HEK293T (cell line): ENCODE results near the gene ACTR8.

Experiments used
- CTCF ChIA-PET: fragments of 350-600 bp; formaldehyde crosslinking; extraction: SDS; loops from one replicate; lab custom pipeline; 2021; ENCODE audit warnings: antibody characterized with exemption, inconsistent platforms; lab: Yijun Ruan, JAX
- POLR2A ChIA-PET: fragments of 350-600 bp; formaldehyde crosslinking; extraction: SDS; loops from one replicate; lab custom pipeline; 2020; ENCODE audit warnings: antibody characterized with exemption, inconsistent platforms; lab: Yijun Ruan, JAX
- DNase-seq: peaks from one replicate; pipeline ENCODE4 v3.0.0; 2012; ENCODE audit warnings: mixed read lengths; ENCODE audit errors: extremely low spot score
- ARNT ChIP-seq: fragments of 450-650 bp; IDR thresholded peaks from 2 replicates; pipeline ENCODE4 v1.6.1; 2017; ENCODE audit warnings: mild to moderate bottlenecking
- BHLHE40 ChIP-seq: fragments of 450-650 bp; IDR thresholded peaks from 2 replicates; pipeline ENCODE4 v1.6.1; 2016; ENCODE audit warnings: mild to moderate bottlenecking, moderate library complexity, borderline replicate concordance
- CTBP1 ChIP-seq: fragments of 450-650 bp; IDR thresholded peaks from 2 replicates; pipeline ENCODE4 v1.6.1; 2016; ENCODE audit warnings: borderline replicate concordance
- ELF4 ChIP-seq: fragments of 450-650 bp; IDR thresholded peaks from 2 replicates; pipeline ENCODE4 v1.6.1; 2017; ENCODE audit warnings: antibody characterized with exemption
- FOXA1 ChIP-seq: fragments of 450-650 bp; IDR thresholded peaks from 2 replicates; pipeline ENCODE4 v1.6.1; 2016; ENCODE audit warnings: mild to moderate bottlenecking
- FOXK2 ChIP-seq: fragments of 450-650 bp; IDR thresholded peaks from 2 replicates; pipeline ENCODE4 v1.6.1; 2016; ENCODE audit warnings: mild to moderate bottlenecking
- FOXM1 ChIP-seq: fragments of 450-650 bp; IDR thresholded peaks from 2 replicates; pipeline ENCODE4 v1.6.1; 2017; ENCODE audit warnings: mild to moderate bottlenecking, borderline replicate concordance
- HDGF ChIP-seq: fragments of 450-650 bp; IDR thresholded peaks from 2 replicates; pipeline ENCODE4 v1.6.1; 2017; ENCODE audit warnings: antibody characterized with exemption, borderline replicate concordance
- L3MBTL2 ChIP-seq: fragments of 450-650 bp; conservative IDR thresholded peaks from 2 replicates; pipeline ENCODE4 v1.6.1; 2016; ENCODE audit warnings: mild to moderate bottlenecking
- LEF1 ChIP-seq: fragments of 450-650 bp; IDR thresholded peaks from 2 replicates; pipeline ENCODE4 v1.6.1; 2017; ENCODE audit warnings: mild to moderate bottlenecking, borderline replicate concordance
- NFRKB ChIP-seq: fragments of 450-650 bp; IDR thresholded peaks from 2 replicates; pipeline ENCODE4 v1.6.1; 2016; ENCODE audit warnings: mild to moderate bottlenecking, moderate library complexity
- SP1 ChIP-seq: fragments of 450-650 bp; IDR thresholded peaks from 2 replicates; pipeline ENCODE4 v1.6.1; 2017
- SUZ12 ChIP-seq: fragments of 450-650 bp; IDR thresholded peaks from 2 replicates; pipeline ENCODE4 v1.6.1; 2016; ENCODE audit warnings: mild to moderate bottlenecking
- TARDBP ChIP-seq: fragments of 450-650 bp; IDR thresholded peaks from 2 replicates; pipeline ENCODE4 v1.6.1; 2016
- ZNF384 ChIP-seq: fragments of 450-650 bp; IDR thresholded peaks from 2 replicates; pipeline ENCODE4 v1.6.1; 2016
- TF ChIP-seq, protein P1 (sequence below): fragments of 450-650 bp; IDR thresholded peaks from 2 replicates; pipeline ENCODE4 v1.6.1; 2016

ACTR8 gene

DNA sequence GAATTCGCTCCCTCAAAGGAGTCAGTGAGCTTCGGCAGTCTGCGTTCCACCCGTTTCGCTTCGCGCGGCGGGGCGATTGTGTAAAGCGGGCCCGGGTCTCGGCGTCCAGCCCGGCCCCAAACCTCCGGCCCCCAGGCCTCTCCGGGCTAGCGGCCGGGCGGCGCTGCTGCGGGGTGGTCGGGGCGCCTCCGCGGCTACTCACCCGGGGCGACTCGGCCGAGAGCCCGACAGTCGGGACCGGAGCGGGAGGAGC lies 36.1 kb downstream of the ACTR8 start:
- no peak for DNase-seq
- ChIA-PET POLR2A (interaction anchor here (0.5 to 1.2 kb wide), 6 partner anchors 11 to 498 kb away, joined by 3 to 4 read pairs (median 3); partner anchors contain the start of genes DCP1A and SELENOK), CTCF (interaction anchor here (0.7 kb wide), 1 partner anchor 46 kb away, joined by 3 read pairs; no protein-coding TSS in a partner anchor)
- TF ChIP-seq FOXK2, result no peak
- TF ChIP-seq FOXM1, result no peak
- TF ChIP-seq LEF1, result no peak

DNA sequence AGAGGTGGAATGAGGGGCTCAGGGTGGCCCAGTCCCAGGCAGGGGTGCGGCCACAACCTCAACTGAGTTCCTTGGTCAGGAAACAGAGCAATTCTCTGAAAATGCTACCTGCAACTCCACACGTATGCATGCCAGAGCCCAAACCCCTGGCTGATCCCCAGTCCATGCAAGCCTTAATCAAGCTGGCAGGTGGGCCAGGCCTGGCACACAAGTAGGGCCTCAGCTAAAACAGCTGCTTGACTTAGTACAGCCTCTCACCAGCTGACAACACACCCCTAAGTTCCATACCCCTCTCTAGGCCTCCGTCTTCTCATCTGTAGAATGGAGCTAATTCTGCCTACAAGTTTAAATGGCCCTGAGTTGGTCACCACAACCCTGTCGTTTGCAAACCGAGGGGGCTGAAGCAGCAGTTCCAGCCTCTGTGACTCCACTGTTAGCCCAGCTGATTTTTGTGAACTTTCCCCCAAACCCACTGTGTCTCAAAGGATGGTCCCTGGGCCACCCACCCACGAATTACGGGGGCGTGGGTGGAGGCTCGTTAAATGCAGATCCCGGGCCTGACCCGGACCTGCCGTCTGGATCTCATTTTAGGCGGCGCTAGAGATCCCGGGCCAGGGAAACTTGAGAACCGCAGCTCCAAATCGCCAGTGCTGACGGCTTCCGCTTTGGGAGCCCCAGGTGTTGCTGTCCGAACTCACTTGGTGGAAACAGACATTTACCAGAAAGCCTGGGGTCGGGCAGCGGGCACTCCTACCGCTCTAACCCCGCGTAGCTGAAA lies 36.7 kb downstream of the ACTR8 start:
- ChIA-PET CTCF (interaction anchor here (0.7 kb wide), 1 partner anchor 45 kb away, joined by 3 read pairs; no protein-coding TSS in a partner anchor), POLR2A (interaction anchor here (0.5 to 1.2 kb wide), 8 partner anchors 9 to 498 kb away, joined by 3 to 7 read pairs (median 3); partner anchors contain the start of genes DCP1A and SELENOK)
- TF ChIP-seq L3MBTL2 (no peak), LEF1 (no peak), ZNF384 (no peak), FOXM1 (no peak), ELF4 (no peak), ARNT (no peak), SP1 (no peak), HDGF (no peak), SUZ12 (no peak), FOXA1 (no peak), FOXK2 (no peak), CTBP1 (no peak), BHLHE40 (no peak), TARDBP (no peak), NFRKB (no peak)
- TF ChIP-seq, protein P1, sequence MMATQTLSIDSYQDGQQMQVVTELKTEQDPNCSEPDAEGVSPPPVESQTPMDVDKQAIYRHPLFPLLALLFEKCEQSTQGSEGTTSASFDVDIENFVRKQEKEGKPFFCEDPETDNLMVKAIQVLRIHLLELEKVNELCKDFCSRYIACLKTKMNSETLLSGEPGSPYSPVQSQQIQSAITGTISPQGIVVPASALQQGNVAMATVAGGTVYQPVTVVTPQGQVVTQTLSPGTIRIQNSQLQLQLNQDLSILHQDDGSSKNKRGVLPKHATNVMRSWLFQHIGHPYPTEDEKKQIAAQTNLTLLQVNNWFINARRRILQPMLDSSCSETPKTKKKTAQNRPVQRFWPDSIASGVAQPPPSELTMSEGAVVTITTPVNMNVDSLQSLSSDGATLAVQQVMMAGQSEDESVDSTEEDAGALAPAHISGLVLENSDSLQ, result no peak
- peak; percentile 59 for DNase-seq

DNA sequence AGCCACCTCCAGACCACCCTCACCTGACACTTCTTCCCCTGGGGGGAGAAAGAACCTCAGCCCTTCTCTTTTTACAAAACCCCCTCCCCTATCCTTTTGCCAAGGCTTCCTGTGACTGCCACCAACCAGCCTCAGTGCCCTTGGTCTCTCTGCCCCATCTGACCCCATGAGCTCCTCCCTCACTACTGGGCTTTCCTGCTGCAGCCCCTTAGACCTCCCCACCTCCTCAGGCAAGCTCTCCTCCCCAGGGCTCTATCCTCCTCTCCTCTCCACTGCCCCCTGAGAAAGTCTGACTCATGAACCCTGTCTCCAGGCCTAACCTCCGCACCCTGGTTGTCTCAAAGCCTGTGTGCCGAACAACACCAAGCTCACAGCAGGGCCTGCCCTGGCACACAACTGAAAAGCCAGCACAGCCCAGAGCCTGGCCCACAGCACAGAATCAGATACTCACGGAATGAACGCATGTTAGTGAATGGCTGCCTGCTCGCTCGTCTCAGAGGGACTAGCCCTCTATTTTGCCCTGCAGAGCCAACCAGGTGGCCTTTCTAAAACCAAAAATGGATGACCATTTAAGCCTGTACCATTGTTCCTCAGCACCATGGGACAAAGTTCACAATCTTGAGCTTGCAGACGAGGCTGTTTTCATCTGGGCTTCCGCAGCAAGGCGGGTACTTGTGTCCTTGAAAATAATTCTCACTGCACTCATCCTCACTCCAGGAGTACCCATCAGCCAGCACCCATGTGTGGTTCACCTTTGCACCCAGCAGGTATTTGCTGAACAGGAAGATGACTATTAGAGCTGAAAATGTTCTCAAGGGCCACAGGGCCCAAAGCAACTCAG lies 37.5 kb downstream of the ACTR8 start:
- TF ChIP-seq LEF1 (no peak), HDGF (no peak), BHLHE40 (no peak), ZNF384 (no peak), NFRKB (no peak), FOXA1 (no peak), L3MBTL2 (no peak), TARDBP (no peak), CTBP1 (no peak), FOXM1 (no peak), FOXK2 (no peak), ARNT (no peak), SP1 (no peak)
- CTCF ChIA-PET, result no interaction called here
- DNase-seq, result no peak
- POLR2A ChIA-PET, result interaction anchor here (1.0 to 1.2 kb wide), 2 partner anchors 8 to 10 kb away, joined by 3 to 7 read pairs; no protein-coding TSS in a partner anchor

DNA sequence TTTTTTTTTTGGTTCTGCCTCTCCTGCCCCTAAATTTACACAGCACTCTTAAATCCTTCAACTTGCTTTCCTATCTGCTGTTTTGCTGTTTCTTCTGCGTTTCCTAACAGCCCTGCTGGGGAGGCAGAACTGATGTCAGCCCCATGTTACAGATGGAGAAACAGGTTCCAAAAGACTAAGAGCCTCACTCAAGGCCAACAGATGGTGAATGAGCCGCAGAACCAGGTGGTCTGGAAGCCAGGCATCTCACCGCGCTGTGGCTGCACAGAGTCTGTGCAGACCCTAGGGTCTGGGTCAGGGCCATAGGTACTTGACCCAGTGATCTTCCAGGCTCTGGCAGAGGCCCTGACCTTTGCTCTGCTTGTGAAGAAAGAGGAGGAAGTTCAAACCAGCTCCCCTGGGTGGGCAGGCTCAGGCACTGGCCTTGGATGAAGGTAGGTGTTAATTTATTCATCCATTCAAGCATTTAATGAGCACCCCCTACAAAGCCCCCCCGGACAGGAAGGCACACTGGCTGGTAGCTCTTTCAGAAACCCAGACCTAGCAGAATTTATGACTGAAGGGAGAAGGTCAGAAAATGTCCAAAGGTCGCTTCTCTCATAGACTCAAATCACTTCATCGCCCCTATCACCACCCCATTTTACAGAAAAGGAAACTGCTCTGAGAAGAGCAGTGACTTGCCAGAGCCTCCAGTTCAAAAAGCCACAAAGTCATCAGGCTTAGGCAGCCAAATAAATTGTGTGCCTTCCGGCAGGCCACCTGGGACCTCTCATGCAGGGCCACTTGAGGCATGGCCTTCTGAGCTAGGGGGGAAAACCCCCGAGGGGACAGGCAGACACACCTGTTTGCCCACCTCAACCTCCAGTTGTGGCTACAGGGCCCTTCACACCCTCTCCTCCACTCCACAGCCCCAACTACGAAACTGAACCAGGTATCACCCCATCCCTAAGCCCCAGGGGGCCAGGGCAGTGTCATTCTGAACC lies 38.5 kb downstream of the ACTR8 start:
- ChIA-PET POLR2A (no interaction called here), CTCF (interaction anchor here (0.7 kb wide), 1 partner anchor 18 kb away, joined by 4 read pairs; no protein-coding TSS in a partner anchor)
- no peak for DNase-seq
- TF ChIP-seq ARNT (no peak), HDGF (no peak), SP1 (no peak), FOXA1 (no peak), ELF4 (no peak), SUZ12 (no peak), FOXK2 (no peak)

DNA sequence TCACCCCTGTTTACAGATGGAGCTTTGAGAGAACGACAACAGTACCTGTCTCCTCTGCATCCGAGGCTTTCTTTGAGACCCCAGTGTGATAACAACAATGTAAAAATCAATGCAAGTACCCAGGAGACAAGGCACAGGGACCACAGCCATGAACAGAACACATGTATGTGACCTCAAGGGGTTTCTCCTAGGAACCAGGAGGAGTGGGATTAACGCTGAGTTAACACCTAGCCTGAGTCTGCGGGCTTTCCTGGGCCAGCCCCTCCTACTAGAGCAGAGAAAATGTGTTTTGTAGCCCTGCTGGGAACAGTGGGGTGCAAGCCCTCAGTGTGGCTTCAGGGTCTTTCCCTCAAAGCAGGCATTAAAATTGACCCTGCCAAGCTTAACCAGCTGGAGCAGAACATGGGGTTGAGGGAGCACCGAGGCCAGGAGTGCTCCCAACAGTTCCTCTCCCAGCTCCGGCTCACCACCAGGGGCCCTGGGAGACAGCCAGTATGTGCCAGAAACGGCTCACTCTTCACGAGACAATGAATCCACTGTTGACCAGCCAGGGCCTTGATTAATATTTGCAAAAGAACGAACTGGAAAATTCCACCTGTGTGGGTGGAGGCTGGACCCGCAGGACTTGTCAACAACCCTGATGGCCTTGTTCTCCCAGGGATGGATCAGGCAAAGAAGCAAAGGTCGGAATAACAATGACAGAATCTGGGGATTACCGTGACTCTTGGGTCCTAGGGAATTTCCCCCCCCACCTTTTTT lies 39.3 kb downstream of the ACTR8 start:
- no peak for TF ChIP-seq ARNT
- no peak for TF ChIP-seq FOXM1
- no peak for TF ChIP-seq SUZ12
- TF ChIP-seq, protein P1, result no peak
- TF ChIP-seq L3MBTL2, result no peak
- no peak for TF ChIP-seq FOXK2
- TF ChIP-seq NFRKB, result no peak
- TF ChIP-seq HDGF, result no peak
- TF ChIP-seq LEF1, result no peak
- no peak for TF ChIP-seq CTBP1
- TF ChIP-seq SP1, result no peak
- TF ChIP-seq ELF4, result no peak
- no peak for TF ChIP-seq TARDBP
- TF ChIP-seq FOXA1, result no peak
- TF ChIP-seq BHLHE40, result no peak
- TF ChIP-seq ZNF384, result no peak
- no peak for DNase-seq
- ChIA-PET POLR2A (no interaction called here), CTCF (interaction anchor here (0.7 kb wide), 1 partner anchor 17 kb away, joined by 4 read pairs; no protein-coding TSS in a partner anchor)
